HG03558 (cell line): ENCODE measurements around the gene RNF167.

ENCODE experiments used
- ATAC-seq: cut with Tn5 transposase; IDR thresholded peaks from one replicate; pipeline ENCODE4 v1.9.1; 2021; ENCODE audit warnings: moderate number of reproducible peaks; ENCODE audit not compliant: unreplicated experiment; ENCODE audit errors: extremely low read depth

RNF167 gene

GRCh38 chr17:4939796-4940554 is at the start of gene RNF167, which contains the start of gene SLC25A11:
RNF167 (plus strand) TSS chr17:4940268; CDS start chr17:4940910, 642 bp downstream.
SLC25A11 (minus strand) TSS chr17:4940046; CDS start chr17:4939910, 136 bp downstream.
- peak; percentile 44 for ATAC-seq

GRCh38 chr17:4891411-4892410 is 48.4 kb upstream of the RNF167 start:
- no peak for ATAC-seq

GRCh38 chr17:4892499-4893221 is 47.4 kb upstream of the RNF167 start:
- ATAC-seq: no peak

GRCh38 chr17:4893272-4893671 is 46.8 kb upstream of the RNF167 start:
- ATAC-seq: no peak

GRCh38 chr17:4893721-4894560 is 46.1 kb upstream of the RNF167 start:
- ATAC-seq: no peak

- ATAC-seq: no peak
These were observed 44.9 kb upstream of the RNF167 start for GRCh38 chr17:4895121-4895520.

GRCh38 chr17:4895657-4896331 is 44.3 kb upstream of the RNF167 start:
- ATAC-seq: no peak

- no peak for ATAC-seq
These were observed 43.5 kb upstream of the RNF167 start for GRCh38 chr17:4896332-4897197.

- no peak for ATAC-seq
These were observed 42.8 kb upstream of the RNF167 start for GRCh38 chr17:4897198-4897687.

GRCh38 chr17:4897785-4898184 is 42.3 kb upstream of the RNF167 start:
- no peak for ATAC-seq

- no peak for ATAC-seq
These were observed 41.7 kb upstream of the RNF167 start for GRCh38 chr17:4898351-4898750.

GRCh38 chr17:4898927-4899326 is 41.1 kb upstream of the RNF167 start:
- ATAC-seq: no peak

- ATAC-seq: no peak
These were observed 40.5 kb upstream of the RNF167 start, which contains the start of gene C17orf107 for GRCh38 chr17:4899341-4900230. C17orf107 (plus strand) TSS chr17:4899536; CDS start chr17:4899763, 227 bp downstream.

GRCh38 chr17:4900231-4901107 is 39.6 kb upstream of the RNF167 start:
- ATAC-seq: no peak

- ATAC-seq: no peak
These were observed 38.9 kb upstream of the RNF167 start for GRCh38 chr17:4901108-4901647.
